ENCODE measurements around the gene RPL18.

DNA sequence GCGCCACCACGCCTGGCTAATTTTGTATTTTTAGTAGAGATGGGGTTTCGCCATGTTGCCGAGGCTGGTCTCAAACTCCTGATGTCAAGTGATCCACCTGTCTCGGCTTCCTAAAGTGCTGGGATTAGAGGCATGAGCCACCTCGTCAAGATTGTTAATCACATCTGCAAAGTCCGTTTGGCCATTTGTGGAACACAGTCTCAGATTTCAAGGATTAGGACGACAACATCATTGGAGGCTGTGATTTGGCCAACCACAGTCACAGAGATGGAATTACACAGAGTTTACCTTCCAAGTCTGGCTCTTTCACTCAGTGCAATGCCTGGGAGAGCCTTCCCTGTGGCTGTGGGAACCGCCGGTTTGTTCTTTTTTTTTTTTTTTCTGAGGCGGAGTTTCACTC lies 49.2 kb downstream of the RPL18 start:
- no peak for TF ChIP-seq HNF4G (IDR thresholded peaks at IDR 0.05)
- TF ChIP-seq CTCF (IDR thresholded peaks at IDR 0.05; ENCODE audit: low read depth, low read length, missing input control): no peak
- no peak for TF ChIP-seq EGR1 (IDR thresholded peaks at IDR 0.05; ENCODE audit: low read depth in 2 of 2)
- no peak for TF ChIP-seq MAX (IDR thresholded peaks at IDR 0.05)
- TF ChIP-seq, protein P1, sequence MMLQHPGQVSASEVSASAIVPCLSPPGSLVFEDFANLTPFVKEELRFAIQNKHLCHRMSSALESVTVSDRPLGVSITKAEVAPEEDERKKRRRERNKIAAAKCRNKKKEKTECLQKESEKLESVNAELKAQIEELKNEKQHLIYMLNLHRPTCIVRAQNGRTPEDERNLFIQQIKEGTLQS (IDR thresholded peaks at IDR 0.05): no peak
- no peak for TF ChIP-seq GABPA (IDR thresholded peaks at IDR 0.05 in 1 of 2, conservative IDR thresholded peaks at IDR 0.05 in 1 of 2)
- no peak for TF ChIP-seq TAF1 (conservative IDR thresholded peaks at IDR 0.05)
- no peak for TF ChIP-seq RXRA (IDR thresholded peaks at IDR 0.05)
- TF ChIP-seq, protein P2, sequence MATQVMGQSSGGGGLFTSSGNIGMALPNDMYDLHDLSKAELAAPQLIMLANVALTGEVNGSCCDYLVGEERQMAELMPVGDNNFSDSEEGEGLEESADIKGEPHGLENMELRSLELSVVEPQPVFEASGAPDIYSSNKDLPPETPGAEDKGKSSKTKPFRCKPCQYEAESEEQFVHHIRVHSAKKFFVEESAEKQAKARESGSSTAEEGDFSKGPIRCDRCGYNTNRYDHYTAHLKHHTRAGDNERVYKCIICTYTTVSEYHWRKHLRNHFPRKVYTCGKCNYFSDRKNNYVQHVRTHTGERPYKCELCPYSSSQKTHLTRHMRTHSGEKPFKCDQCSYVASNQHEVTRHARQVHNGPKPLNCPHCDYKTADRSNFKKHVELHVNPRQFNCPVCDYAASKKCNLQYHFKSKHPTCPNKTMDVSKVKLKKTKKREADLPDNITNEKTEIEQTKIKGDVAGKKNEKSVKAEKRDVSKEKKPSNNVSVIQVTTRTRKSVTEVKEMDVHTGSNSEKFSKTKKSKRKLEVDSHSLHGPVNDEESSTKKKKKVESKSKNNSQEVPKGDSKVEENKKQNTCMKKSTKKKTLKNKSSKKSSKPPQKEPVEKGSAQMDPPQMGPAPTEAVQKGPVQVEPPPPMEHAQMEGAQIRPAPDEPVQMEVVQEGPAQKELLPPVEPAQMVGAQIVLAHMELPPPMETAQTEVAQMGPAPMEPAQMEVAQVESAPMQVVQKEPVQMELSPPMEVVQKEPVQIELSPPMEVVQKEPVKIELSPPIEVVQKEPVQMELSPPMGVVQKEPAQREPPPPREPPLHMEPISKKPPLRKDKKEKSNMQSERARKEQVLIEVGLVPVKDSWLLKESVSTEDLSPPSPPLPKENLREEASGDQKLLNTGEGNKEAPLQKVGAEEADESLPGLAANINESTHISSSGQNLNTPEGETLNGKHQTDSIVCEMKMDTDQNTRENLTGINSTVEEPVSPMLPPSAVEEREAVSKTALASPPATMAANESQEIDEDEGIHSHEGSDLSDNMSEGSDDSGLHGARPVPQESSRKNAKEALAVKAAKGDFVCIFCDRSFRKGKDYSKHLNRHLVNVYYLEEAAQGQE (IDR thresholded peaks at IDR 0.05): no peak
- no peak for TF ChIP-seq FOXA1 (IDR thresholded peaks at IDR 0.05)
- TF ChIP-seq ZBTB33 (IDR thresholded peaks at IDR 0.05): no peak
- no peak for TF ChIP-seq RAD21 (IDR thresholded peaks at IDR 0.05)
- no peak for TF ChIP-seq YY1 (IDR thresholded peaks at IDR 0.05)
- TF ChIP-seq SP1 (IDR thresholded peaks at IDR 0.05): no peak
